IPS DF 6.9 (cell line): ENCODE results near the gene ALDH1L2.
"Not testable (repeated sequence)": the region's sequence is repeated elsewhere in the genome, so short reads cannot be mapped to it uniquely, and the experiment has no call there.

Experiments
- DNase-seq: peaks from one replicate; pipeline ENCODE4 v3.0.0-alpha.2; 2013; ENCODE audit warnings: low read depth, low spot score
- H3K27ac ChIP-seq: one replicate; pipeline ENCODE4 v1.5.1; 2013; ENCODE audit warnings: low read length, control low read depth
- H3K27me3 ChIP-seq: 2 replicates; pipeline ENCODE4 v1.6.1; 2013; ENCODE audit warnings: mild to moderate bottlenecking, low read length; ENCODE audit not compliant: control insufficient read depth, insufficient read depth
- H3K36me3 ChIP-seq: 2 replicates; pipeline ENCODE4 v1.6.1; 2013; ENCODE audit warnings: low read length; ENCODE audit not compliant: control insufficient read depth, insufficient read depth
- H3K4me1 ChIP-seq: 2 replicates; pipeline ENCODE4 v1.6.1; 2013; ENCODE audit warnings: low read length; ENCODE audit not compliant: control insufficient read depth, insufficient read depth
- H3K4me3 ChIP-seq: 2 replicates; pipeline ENCODE4 v1.5.1; 2013; ENCODE audit warnings: mild to moderate bottlenecking, low read length
- H3K9me3 ChIP-seq: 2 replicates; pipeline ENCODE4 v1.6.1; 2013; ENCODE audit warnings: low read length, inconsistent platforms; ENCODE audit not compliant: control insufficient read depth, insufficient read depth
- WGBS: extraction: QIAGEN DNeasy Blood & Tissue Kit; methylation state at CpG from one replicate; pipeline ENCODE4 v1.1.7; 2013; ENCODE audit warnings: mixed read lengths, missing lambda C conversion rate; ENCODE audit not compliant: insufficient read length, insufficient coverage; 5-methylcytosine and 5-hydroxymethylcytosine counted together

The ALDH1L2 gene

GRCh38 chr12:105104762-105105161, 20.5 kb upstream of the ALDH1L2 start:
- Histone ChIP-seq H3K4me1 (no peaks in the 10 kb centered on the region), H3K27ac (no peak overlapping the region), H3K27me3 (no peaks in the 10 kb centered on the region), H3K36me3 (no peaks in the 10 kb centered on the region), H3K4me3 (no peak overlapping the region), H3K9me3 (no peaks in the 10 kb centered on the region)
- no peak for DNase-seq
- WGBS, result no CpG with 5 or more reads among the region's 1 CpG

GRCh38 chr12:105102673-105103072, 18.4 kb upstream of the ALDH1L2 start:
- H3K9me3 ChIP-seq, result no peaks in the 10 kb centered on the region
- H3K36me3 ChIP-seq, result no peaks in the 10 kb centered on the region
- no peak for DNase-seq
- no peaks in the 10 kb centered on the region for H3K4me1 ChIP-seq
- no peak overlapping the region for H3K27ac ChIP-seq
- no peak overlapping the region for H3K4me3 ChIP-seq
- H3K27me3 ChIP-seq, result no peaks in the 10 kb centered on the region

GRCh38 chr12:105100998-105101397, 16.7 kb upstream of the ALDH1L2 start:
- no peaks in the 10 kb centered on the region for H3K4me1 ChIP-seq
- no peak overlapping the region for H3K27ac ChIP-seq
- H3K4me3 ChIP-seq, result no peak overlapping the region
- H3K27me3 ChIP-seq, result no peaks in the 10 kb centered on the region
- no peaks in the 10 kb centered on the region for H3K36me3 ChIP-seq
- H3K9me3 ChIP-seq, result no peaks in the 10 kb centered on the region
- no peak for DNase-seq

GRCh38 chr12:105100207-105100985, 16.1 kb upstream of the ALDH1L2 start:
- no peaks in the 10 kb centered on the region for H3K9me3 ChIP-seq
- no peak overlapping the region for H3K4me3 ChIP-seq
- H3K27ac ChIP-seq, result no peak overlapping the region
- no peaks in the 10 kb centered on the region for H3K4me1 ChIP-seq
- no peaks in the 10 kb centered on the region for H3K27me3 ChIP-seq
- DNase-seq, result no peak
- H3K36me3 ChIP-seq, result no peaks in the 10 kb centered on the region
- WGBS, result no CpG with 5 or more reads among the region's 7 CpGs

- no peaks in the 10 kb centered on the region for H3K4me1 ChIP-seq
- no peaks in the 10 kb centered on the region for H3K36me3 ChIP-seq
- WGBS, result no CpG with 5 or more reads among the region's 1 CpG
These were observed 15.1 kb upstream of the ALDH1L2 start for GRCh38 chr12:105099356-105099755.

GRCh38 chr12:105095338-105095737, 11.1 kb upstream of the ALDH1L2 start:
- H3K4me1 ChIP-seq, H3K27ac ChIP-seq, H3K27me3 ChIP-seq, H3K36me3 ChIP-seq, H3K4me3 ChIP-seq, DNase-seq, H3K9me3 ChIP-seq: not testable (repeated sequence)
- WGBS, result no CpG with 5 or more reads among the region's 5 CpGs

More at GRCh38 chr12:105099356-105099755, 15.1 kb upstream of the ALDH1L2 start:
- no peaks in the 10 kb centered on the region for H3K27me3 ChIP-seq
- H3K4me3 ChIP-seq, result no peak overlapping the region
- no peak for DNase-seq
- H3K9me3 ChIP-seq, result no peaks in the 10 kb centered on the region; the same call in 1 of the 2 replicates
- no peak overlapping the region for H3K27ac ChIP-seq

GRCh38 chr12:105092336-105092735, 8.1 kb upstream of the ALDH1L2 start:
- no peak overlapping the region for H3K27ac ChIP-seq
- peak; percentile 88 for DNase-seq
- H3K4me1 ChIP-seq, result peaks cover 8% of the 10 kb centered on the region
- H3K9me3 ChIP-seq, result no peaks in the 10 kb centered on the region; the same call in 1 of the 2 replicates
- WGBS, result no CpG with 5 or more reads among the region's 13 CpGs
- H3K4me3 ChIP-seq, result no peak overlapping the region
- no peaks in the 10 kb centered on the region for H3K36me3 ChIP-seq
- H3K27me3 ChIP-seq, result no peaks in the 10 kb centered on the region

- peaks cover 8% of the 10 kb centered on the region for H3K4me1 ChIP-seq
- H3K27me3 ChIP-seq, result no peaks in the 10 kb centered on the region
- no peaks in the 10 kb centered on the region for H3K36me3 ChIP-seq
- no peak for DNase-seq
- WGBS, result no CpG with 5 or more reads among the region's 4 CpGs
- H3K9me3 ChIP-seq, result no peaks in the 10 kb centered on the region; the same call in 1 of the 2 replicates
- peak overlapping the region; percentile 63 for H3K27ac ChIP-seq
- H3K4me3 ChIP-seq, result no peak overlapping the region
These were observed 7.4 kb upstream of the ALDH1L2 start for GRCh38 chr12:105091476-105092206.

- no peaks in the 10 kb centered on the region; the same call in 1 of the 2 replicates for H3K9me3 ChIP-seq
- no peaks in the 10 kb centered on the region for H3K36me3 ChIP-seq
- H3K27me3 ChIP-seq, result no peaks in the 10 kb centered on the region
- no peak for DNase-seq
- H3K4me1 ChIP-seq, result peaks cover 8% of the 10 kb centered on the region
- H3K4me3 ChIP-seq, result no peak overlapping the region
- no CpG with 5 or more reads among the region's 6 CpGs for WGBS
- H3K27ac ChIP-seq, result no peak overlapping the region
These were observed 6.1 kb upstream of the ALDH1L2 start for GRCh38 chr12:105090361-105090760.

GRCh38 chr12:105089817-105090216, 5.6 kb upstream of the ALDH1L2 start:
- Histone ChIP-seq H3K27me3 (no peaks in the 10 kb centered on the region), H3K4me3 (no peak overlapping the region), H3K27ac (no peak overlapping the region), H3K4me1 (peaks cover 8% of the 10 kb centered on the region), H3K36me3 (no peaks in the 10 kb centered on the region), H3K9me3 (no peaks in the 10 kb centered on the region; the same call in 1 of the 2 replicates)
- no CpG with 5 or more reads among the region's 3 CpGs for WGBS
- no peak for DNase-seq
